NB4 (cell line): ENCODE data around the gene CD47.

Experiments used
- POLR2A ChIP-seq: IDR thresholded peaks from 2 replicates; pipeline ENCODE4 v1.6.1; 2011; ENCODE audit warnings: mild to moderate bottlenecking; ENCODE audit not compliant: insufficient read length; ENCODE audit errors: extremely low read depth
- TF ChIP-seq, protein P1 (sequence below): IDR thresholded peaks from 2 replicates; pipeline ENCODE4 v1.6.1; 2011; ENCODE audit warnings: low read depth, low read length

GRCh38 chr3:108047987-108048386, 42.8 kb downstream of the CD47 start:
- no peak for TF ChIP-seq POLR2A
- TF ChIP-seq, protein P1, sequence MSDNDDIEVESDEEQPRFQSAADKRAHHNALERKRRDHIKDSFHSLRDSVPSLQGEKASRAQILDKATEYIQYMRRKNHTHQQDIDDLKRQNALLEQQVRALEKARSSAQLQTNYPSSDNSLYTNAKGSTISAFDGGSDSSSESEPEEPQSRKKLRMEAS = no peak
